Measurements from ENCODE around the gene PDE11A. TPM values are rescaled to one million over a fixed set of nuclear protein-coding genes. Genes with fewer than 3 reads are reported as not detected.

PDE11A gene
- total RNA-seq, 6 experiments from 2014 or later: 1.2 to 9.4 (median 6.3) TPM

GRCh38 chr2:177746358-177746757 lies 326.2 kb downstream of the PDE11A start:
- intact Hi-C loops (cut with DNase I): no loop called here
- Histone ChIP-seq H3K27me3 (no peaks in the 10 kb centered on the region), H3K4me3 (no peak overlapping the region), H3K4me1 (no peaks in the 10 kb centered on the region), H3K36me3 (no peaks in the 10 kb centered on the region), H3K27ac (no peak overlapping the region), H3K9me3 (no peaks in the 10 kb centered on the region)
- TF ChIP-seq CTCF (IDR thresholded peaks at IDR 0.05): no peak
- TF ChIP-seq POLR2A (IDR thresholded peaks at IDR 0.05): no peak
- 73% methylated on average over 2 of the region's 2 CpGs for WGBS (ENCODE audit: insufficient coverage, low coverage, low lambda C conversion rate, missing lambda C conversion rate)
- ATAC-seq (peak in 2 of 4 donors; percentile 27 to 38), DNase-seq (no peak)

GRCh38 chr2:177745531-177745930 lies 327.0 kb downstream of the PDE11A start:
- Histone ChIP-seq H3K4me3 (no peak overlapping the region), H3K27ac (no peak overlapping the region), H3K9me3 (no peaks in the 10 kb centered on the region), H3K36me3 (no peaks in the 10 kb centered on the region), H3K4me1 (no peaks in the 10 kb centered on the region), H3K27me3 (no peaks in the 10 kb centered on the region)
- intact Hi-C loops (cut with DNase I): no loop called here
- no peak for DNase-seq
- TF ChIP-seq CTCF (IDR thresholded peaks at IDR 0.05): no peak
- ATAC-seq: peak in 1 of 4 donors; percentile 33
- no CpG with 5 or more reads among the region's 1 CpG for WGBS (ENCODE audit: insufficient coverage, low coverage, low lambda C conversion rate, missing lambda C conversion rate)

GRCh38 chr2:177742851-177743250 lies 329.7 kb downstream of the PDE11A start:
- DNase-seq: no peak
- no peaks in the 10 kb centered on the region for H3K4me1 ChIP-seq
- H3K4me3 ChIP-seq: no peak overlapping the region
- H3K27ac ChIP-seq: no peak overlapping the region
- 82% methylated on average over 3 of the region's 3 CpGs for WGBS (ENCODE audit: insufficient coverage, low coverage, low lambda C conversion rate, missing lambda C conversion rate)
- intact Hi-C loops (cut with DNase I): no loop called here
- TF ChIP-seq CTCF (IDR thresholded peaks at IDR 0.05) (no peak), POLR2A (IDR thresholded peaks at IDR 0.05) (no peak)
- no peaks in the 10 kb centered on the region for H3K27me3 ChIP-seq
- no peaks in the 10 kb centered on the region for H3K9me3 ChIP-seq
- ATAC-seq: no peak
- H3K36me3 ChIP-seq: no peaks in the 10 kb centered on the region

GRCh38 chr2:177741866-177742265 lies 330.7 kb downstream of the PDE11A start:
- H3K27ac ChIP-seq: no peak overlapping the region
- no peaks in the 10 kb centered on the region for H3K4me1 ChIP-seq
- no peak for TF ChIP-seq CTCF (IDR thresholded peaks at IDR 0.05)
- no peak for TF ChIP-seq POLR2A (IDR thresholded peaks at IDR 0.05)
- intact Hi-C loops (cut with DNase I): no loop called here
- H3K27me3 ChIP-seq: no peaks in the 10 kb centered on the region
- ATAC-seq: no peak
- WGBS (ENCODE audit: insufficient coverage, low coverage, low lambda C conversion rate, missing lambda C conversion rate): 100% methylated on average over 1 of the region's 2 CpGs
- no peaks in the 10 kb centered on the region for H3K36me3 ChIP-seq
- H3K4me3 ChIP-seq: no peak overlapping the region
- no peaks in the 10 kb centered on the region for H3K9me3 ChIP-seq
- DNase-seq: no peak

GRCh38 chr2:177740700-177741099 lies 331.9 kb downstream of the PDE11A start:
- intact Hi-C loops (cut with DNase I): no loop called here
- WGBS (ENCODE audit: insufficient coverage, low coverage, low lambda C conversion rate, missing lambda C conversion rate): 86% methylated on average over 1 of the region's 1 CpG
- no peaks in the 10 kb centered on the region for H3K27me3 ChIP-seq
- H3K27ac ChIP-seq: no peak overlapping the region
- no peak for ATAC-seq
- H3K4me1 ChIP-seq: no peaks in the 10 kb centered on the region
- H3K9me3 ChIP-seq: no peaks in the 10 kb centered on the region
- no peaks in the 10 kb centered on the region for H3K36me3 ChIP-seq
- TF ChIP-seq CTCF (IDR thresholded peaks at IDR 0.05) (no peak), POLR2A (IDR thresholded peaks at IDR 0.05) (no peak)
- H3K4me3 ChIP-seq: no peak overlapping the region
- DNase-seq: no peak
